Sigmoid colon (tissue), 3 donors: ENCODE data around the gene CATSPER4.

ENCODE experiments used
- POLR2A ChIP-seq, 2 donors: fragments of 450-650 bp; IDR thresholded peaks; one replicate each; pipeline ENCODE4 v1.6.1; 2016; ENCODE audit warnings: antibody characterized with exemption in 2 of 2, mild to moderate bottlenecking in 2 of 2, moderate library complexity in 2 of 2
- TF ChIP-seq, protein P1 (sequence below), 4 experiments: fragments of 450-650 bp in 3 of 4; fragments of 200-600 bp in 1 of 4; IDR thresholded peaks; one replicate each; pipeline ENCODE4 v1.5.1; 2016 to 2019; ENCODE audit warnings: antibody characterized with exemption in 4 of 4, mild to moderate bottlenecking in 3 of 4, moderate library complexity in 2 of 4

DNA sequence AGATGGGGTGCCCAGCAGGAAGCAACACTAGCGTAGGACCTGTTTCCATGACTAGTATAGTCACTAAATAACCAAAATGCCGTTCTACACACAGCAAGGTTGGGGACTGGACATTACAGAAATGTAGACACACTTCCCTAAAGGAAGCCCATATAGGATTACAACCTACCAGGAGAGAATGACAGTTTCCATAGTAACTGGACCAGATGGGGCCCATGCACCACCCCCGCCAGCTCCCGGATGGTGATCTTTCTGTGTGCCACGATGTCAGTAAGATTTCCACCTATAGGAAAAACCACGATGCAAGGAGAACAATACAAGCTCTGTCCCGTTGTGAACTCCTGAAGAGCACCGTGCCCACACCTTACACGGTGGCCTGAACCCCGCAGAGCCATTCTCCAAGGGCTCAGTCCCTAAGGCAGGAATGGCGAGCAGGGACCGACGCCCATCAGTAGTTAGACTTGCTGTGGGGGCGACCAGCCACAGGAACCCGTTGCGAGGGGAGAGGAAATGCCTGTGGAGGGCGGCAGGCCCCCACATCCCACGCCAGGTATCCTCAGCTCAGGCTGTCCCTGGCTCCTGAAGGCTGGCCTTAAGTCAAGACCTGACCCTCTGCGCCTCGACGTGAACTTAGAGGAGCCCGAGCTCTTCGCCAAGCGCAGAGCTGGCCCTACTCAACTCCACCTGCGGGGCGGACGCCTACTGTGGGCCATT, 30.0 kb downstream of the CATSPER4 start:
- no peak for TF ChIP-seq POLR2A (IDR thresholded peaks at IDR 0.05)
- TF ChIP-seq, protein P1, sequence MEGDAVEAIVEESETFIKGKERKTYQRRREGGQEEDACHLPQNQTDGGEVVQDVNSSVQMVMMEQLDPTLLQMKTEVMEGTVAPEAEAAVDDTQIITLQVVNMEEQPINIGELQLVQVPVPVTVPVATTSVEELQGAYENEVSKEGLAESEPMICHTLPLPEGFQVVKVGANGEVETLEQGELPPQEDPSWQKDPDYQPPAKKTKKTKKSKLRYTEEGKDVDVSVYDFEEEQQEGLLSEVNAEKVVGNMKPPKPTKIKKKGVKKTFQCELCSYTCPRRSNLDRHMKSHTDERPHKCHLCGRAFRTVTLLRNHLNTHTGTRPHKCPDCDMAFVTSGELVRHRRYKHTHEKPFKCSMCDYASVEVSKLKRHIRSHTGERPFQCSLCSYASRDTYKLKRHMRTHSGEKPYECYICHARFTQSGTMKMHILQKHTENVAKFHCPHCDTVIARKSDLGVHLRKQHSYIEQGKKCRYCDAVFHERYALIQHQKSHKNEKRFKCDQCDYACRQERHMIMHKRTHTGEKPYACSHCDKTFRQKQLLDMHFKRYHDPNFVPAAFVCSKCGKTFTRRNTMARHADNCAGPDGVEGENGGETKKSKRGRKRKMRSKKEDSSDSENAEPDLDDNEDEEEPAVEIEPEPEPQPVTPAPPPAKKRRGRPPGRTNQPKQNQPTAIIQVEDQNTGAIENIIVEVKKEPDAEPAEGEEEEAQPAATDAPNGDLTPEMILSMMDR (IDR thresholded peaks at IDR 0.05), result no peak
